DMS153 treated with DMSO at 0.1 percent for 48 hours (cell line): ENCODE results near the gene SGMS1.

ENCODE experiments used
- DNase-seq: peaks from one replicate; lab custom pipeline; 2025; ENCODE audit not compliant: unreplicated experiment; lab: John Stamatoyannopoulos, UW

SGMS1 gene

GRCh38 chr10:50324046-50324445 is 299.7 kb downstream of the SGMS1 start:
- no peak for DNase-seq

GRCh38 chr10:50322077-50322476 is 301.7 kb downstream of the SGMS1 start:
- no peak for DNase-seq

GRCh38 chr10:50318129-50318528 is 305.6 kb downstream of the SGMS1 start:
- no peak for DNase-seq

GRCh38 chr10:50316695-50317648 is 306.8 kb downstream of the SGMS1 start:
- no peak for DNase-seq

- DNase-seq = no peak
Observed at GRCh38 chr10:50316174-50316573, 307.6 kb downstream of the SGMS1 start.

- no peak for DNase-seq
Observed at GRCh38 chr10:50315424-50315823, 308.3 kb downstream of the SGMS1 start.

- DNase-seq = no peak
Observed at GRCh38 chr10:50314169-50315071, 309.3 kb downstream of the SGMS1 start.

- DNase-seq = no peak
Observed at GRCh38 chr10:50312464-50313437, 311.0 kb downstream of the SGMS1 start.

GRCh38 chr10:50310560-50311174 is 313.1 kb downstream of the SGMS1 start:
- DNase-seq = no peak

- no peak for DNase-seq
Observed at GRCh38 chr10:50309342-50309741, 314.4 kb downstream of the SGMS1 start.

- DNase-seq = no peak
Observed at GRCh38 chr10:50304660-50305059, 319.1 kb downstream of the SGMS1 start.

GRCh38 chr10:50299948-50300669 is 323.6 kb downstream of the SGMS1 start:
- DNase-seq = no peak

GRCh38 chr10:50295367-50295766 is 328.4 kb downstream of the SGMS1 start:
- no peak for DNase-seq

- no peak for DNase-seq
Observed at GRCh38 chr10:50294582-50294981, 329.2 kb downstream of the SGMS1 start.

GRCh38 chr10:50293513-50294313 is 330.0 kb downstream of the SGMS1 start:
- DNase-seq = no peak

GRCh38 chr10:50291261-50291850 is 332.4 kb downstream of the SGMS1 start:
- DNase-seq = no peak

- no peak for DNase-seq
Observed at GRCh38 chr10:50289196-50289595, 334.6 kb downstream of the SGMS1 start.
